NCI-H446 (cell line): ENCODE data around the gene ABCG1.

Experiments used
- DNase-seq, 2 experiments: peaks; one replicate each; lab custom pipeline; 2025; lab: John Stamatoyannopoulos, UW

The ABCG1 gene

GRCh38 chr21:42233067-42233961 lies 14.4 kb downstream of the ABCG1 start:
- DNase-seq, result no peak

- DNase-seq, result no peak
Observed at GRCh38 chr21:42234041-42234440, 15.1 kb downstream of the ABCG1 start.

- no peak for DNase-seq
Observed at GRCh38 chr21:42234464-42235241, 15.7 kb downstream of the ABCG1 start.

- DNase-seq, result no peak
Observed at GRCh38 chr21:42235593-42235992, 16.7 kb downstream of the ABCG1 start.

GRCh38 chr21:42236014-42236413 lies 17.1 kb downstream of the ABCG1 start:
- DNase-seq, result no peak

DNA sequence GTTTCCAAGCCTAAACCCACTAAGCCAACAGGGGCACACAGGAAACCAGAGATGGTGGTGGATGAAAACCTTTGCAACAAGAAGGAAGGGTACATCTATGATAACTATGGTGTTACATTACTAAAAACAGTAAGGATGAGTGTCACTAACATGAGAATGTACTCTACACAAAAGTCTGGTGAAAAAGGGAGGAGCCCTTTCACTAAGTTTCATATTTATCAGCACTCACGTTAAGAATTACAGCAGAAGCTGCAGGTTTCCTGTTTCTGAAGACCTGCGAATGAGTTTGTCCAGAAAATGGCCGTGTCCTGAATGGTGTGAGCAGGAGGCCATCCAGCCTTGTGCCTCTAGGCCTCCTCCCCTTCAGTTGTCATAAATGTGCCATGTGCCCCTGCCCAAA lies 17.8 kb downstream of the ABCG1 start:
- DNase-seq, result no peak

DNA sequence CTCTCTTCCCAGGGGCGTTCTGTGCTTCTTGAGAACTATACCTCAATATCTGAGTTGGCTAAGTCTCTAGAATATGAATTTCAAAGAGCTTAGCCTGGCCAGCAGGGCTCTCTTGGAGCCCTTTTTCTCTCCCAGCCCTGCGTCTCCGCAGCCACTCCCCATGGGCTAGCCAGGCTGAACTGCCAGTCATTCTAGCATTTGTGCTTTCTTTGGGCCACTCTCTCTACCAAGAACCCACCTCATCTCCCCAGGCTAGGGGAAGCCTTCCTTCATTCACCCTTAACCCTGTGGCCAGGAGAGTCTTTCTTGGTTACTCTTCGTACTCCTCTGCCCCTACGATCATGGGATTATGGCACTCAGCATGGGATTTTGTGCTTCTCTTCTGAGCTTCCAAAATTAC lies 18.2 kb downstream of the ABCG1 start:
- DNase-seq, result no peak

DNA sequence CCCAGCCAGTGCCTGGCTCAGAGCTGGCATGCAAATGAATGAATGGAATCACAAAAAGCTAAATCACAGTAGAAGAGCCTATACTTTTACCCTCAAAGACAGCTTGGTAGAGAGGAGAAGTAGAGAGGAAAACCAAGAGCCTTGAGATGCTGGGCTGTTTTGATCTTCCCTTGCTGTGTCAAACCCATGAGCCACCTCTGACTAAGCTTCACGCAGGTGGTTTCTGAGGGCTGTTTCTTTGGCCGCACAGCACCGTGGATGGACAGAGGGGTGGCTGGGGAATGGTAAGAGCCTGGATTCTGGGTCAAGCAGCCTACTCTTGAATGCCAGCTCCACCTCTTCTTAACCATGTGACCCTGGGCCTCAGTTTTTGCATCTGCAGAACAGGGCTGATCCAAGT lies 18.6 kb downstream of the ABCG1 start:
- DNase-seq, result no peak

DNA sequence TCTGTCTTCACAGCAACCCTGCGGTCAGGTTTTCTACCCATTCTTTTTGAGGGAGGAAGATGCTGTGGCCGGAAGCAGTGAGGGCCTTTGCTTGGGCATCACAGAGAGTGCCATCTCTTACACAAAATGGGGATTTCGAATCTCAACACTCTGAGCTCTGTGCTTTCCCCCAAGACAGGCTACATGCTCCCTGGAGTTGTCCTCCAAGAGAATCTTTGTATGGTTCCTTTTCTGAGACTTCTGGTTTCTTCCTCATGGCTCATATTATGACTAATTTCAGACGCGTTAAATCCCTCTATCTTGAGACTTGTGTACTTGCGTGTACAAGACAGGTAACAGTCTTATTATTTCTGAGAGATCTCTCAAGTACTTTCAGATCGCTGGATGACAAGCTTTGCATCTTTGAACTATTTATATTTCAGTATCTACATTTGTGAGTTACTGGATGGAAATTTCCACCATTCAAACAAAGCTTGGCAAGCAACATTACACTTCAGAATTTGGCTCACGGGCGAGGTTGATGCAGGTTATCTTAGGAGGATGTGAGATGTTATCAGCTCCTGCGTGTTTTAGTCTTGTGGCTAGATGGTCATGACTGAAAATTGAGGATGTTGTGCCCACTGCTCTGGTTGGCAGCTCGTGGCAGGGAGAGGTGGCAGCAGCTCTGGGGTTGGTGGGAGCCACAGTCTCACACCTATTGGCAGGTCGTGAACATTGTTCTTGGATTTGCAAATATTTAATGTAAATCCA lies 19.4 kb downstream of the ABCG1 start:
- DNase-seq, result no peak

DNA sequence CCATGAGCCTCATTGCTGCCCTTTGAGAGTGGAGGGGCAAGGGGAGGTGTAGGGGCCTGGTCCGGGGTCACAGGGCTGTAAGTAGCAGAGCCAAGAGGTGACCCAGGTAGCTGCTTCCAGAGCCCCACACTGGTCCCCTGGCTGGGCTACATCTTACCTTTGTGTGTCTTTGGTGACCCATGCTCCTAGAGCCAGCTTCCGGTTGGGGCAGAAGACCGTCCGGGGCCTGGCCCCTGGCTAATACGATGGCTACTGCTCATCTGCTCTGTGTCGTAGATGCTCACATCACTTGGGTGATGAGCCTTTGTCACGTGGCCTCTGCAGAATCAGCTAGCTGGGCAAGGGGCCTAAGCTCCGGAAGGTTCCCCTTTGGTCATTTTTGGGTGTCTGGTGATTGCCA lies 20.6 kb downstream of the ABCG1 start:
- DNase-seq, result no peak

GRCh38 chr21:42239973-42240372 lies 21.0 kb downstream of the ABCG1 start:
- no peak for DNase-seq

- DNase-seq, result no peak
Observed at GRCh38 chr21:42242611-42243010, 23.7 kb downstream of the ABCG1 start.

DNA sequence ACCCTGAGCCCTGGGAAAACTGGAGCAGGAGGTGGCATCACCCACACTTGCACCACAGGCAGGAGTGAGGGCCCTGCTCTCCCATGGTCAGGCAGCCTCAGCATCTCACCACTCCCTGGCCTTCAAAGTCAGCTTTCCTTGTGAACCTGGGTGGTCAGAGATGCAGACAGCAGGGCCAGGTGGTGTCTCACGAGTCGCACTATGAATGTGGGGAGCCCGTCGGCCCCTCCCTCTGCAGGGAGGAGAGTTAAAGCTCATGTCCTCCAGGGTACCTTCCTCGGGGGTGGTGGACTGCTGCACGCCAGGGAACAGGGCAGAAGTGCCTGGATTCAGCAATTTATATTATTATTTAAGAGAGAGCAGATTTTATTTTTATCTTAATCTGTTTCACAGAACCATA lies 24.1 kb downstream of the ABCG1 start:
- no peak for DNase-seq

GRCh38 chr21:42245331-42246193 lies 26.6 kb downstream of the ABCG1 start:
- no peak for DNase-seq

- no peak for DNase-seq
Observed at GRCh38 chr21:42247716-42248115, 28.8 kb downstream of the ABCG1 start.

DNA sequence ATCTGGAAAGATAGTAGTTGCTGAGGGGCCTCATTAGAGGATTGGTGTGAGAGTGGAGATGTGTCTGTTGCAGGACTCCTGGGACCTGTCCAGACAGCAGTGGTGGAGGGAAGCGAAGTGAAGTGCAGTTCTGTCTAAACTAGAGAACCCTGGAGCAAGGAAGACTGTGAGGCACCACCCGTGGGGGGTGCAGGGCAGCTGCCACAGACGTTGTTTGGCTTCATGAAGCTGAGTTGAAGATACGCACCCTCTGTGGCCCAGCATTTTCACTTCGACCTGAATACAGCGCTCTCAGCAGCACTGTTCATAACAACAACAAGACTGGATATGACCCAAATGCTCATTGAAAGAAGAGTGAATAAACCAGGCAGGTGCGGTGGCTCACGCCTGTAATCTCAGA lies 29.3 kb downstream of the ABCG1 start:
- DNase-seq, result no peak

DNA sequence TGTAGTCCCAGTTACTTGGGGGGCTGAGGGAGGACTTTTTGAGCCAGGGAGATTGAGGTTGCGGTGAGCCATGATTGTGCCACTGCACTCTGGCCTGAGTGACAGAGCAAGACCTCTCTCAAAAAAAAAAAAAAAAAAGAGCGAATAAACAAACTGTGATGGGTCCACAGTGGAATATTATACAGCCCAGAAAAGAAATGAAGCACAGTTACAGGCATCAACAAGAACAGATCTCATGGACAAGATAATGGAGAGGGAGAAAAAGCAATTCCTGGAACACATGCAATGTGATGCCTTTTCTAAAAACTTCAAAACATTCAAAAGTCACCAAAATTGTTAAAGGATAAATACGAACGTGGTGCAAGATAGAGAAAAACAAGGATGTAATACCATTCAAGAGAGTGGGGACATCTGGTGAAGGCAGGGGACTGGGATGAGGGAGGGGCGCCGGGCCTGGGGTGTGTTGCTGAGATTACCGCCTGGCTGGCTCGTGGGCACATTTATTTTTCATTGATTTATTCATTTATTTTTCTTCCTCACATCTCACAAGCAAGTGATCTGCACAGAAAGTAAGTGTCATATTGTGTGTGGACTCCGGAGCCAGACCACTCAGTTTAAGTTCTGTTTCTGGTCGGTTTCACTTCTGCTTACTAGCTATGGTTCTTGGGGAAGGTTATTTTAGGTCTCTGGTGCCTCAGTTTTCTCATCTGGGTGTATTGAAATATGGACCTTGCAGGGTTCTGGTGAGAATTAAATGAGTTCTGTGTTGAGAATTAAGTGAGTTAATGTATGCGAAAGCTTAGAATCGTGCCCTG lies 30.1 kb downstream of the ABCG1 start:
- no peak for DNase-seq

DNA sequence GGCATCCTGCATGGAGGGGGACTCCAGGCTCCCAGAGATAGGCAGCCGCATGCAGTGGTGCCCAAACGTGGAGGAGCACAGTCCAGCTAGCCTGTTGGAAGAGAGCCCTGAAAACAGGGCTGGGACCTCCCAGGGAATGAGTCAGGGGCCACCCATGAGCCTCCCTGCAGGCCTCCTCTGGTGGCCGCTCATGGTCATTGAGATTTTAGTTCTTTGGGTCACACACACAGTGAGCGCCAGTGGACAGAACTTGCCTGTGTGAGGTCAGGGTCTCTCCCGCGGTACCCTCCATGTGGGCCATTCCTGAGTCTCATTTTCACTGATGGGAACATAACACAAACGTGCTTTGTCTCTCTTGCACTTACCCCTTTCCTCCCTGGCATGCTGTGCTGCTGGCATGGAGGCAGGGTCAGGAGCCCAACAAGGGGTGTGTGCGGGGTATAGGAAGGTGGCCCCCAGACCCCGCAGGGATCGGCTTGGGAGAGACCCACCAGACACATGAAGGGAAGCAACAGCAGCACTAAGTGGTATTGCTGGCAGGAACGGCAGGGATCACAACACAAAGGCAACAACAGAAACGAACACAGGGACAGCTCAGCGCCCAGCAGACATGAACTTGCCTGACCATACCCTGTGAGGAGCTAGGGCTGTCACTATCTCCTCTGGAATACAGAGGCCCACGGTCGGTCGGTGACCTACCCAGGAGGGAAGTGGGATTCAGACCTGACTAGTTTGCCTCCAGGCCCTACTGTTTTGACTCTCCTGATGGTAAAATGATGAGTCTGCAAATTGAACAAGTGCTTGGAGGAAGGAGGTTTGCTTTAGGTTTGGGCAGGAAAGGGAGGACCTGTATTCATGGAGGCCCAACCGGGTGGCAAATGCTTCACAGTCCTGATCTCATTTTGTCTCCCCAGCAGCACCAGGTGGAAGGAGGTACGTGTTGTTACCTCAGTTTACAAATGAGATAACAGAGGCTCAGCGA lies 31.8 kb downstream of the ABCG1 start:
- DNase-seq, result no peak

DNA sequence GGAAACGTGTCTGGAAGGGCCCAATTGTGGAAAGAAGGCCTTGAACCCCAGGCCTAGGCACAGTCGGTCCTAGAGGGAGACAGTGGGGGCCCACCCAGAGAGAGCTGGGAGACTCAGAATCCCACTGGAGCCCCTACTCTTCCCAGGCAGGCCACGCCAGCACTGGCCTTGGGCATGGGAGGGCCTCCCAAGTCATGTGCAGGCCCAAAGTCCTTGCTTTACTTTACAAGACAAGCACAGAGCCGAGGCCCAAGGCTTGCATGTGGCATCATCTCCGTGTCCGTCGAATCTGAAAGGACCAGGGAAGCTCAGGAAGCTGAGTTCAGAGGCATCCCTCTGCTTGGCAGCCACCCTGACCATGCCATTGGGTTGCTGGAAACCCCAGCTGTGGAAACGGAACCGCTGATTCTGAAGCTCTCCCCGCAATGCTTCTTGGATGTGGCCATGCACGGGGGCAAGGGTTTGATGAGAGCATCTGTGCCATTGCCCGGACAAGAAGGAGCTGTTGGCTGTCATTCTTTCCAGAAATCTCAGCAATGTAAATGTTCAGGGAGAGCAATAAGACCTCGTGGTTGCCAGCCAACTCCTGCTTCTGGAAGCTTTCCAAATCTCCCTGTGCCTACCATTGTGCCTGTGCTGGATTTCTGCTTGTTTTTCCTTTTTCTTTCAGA lies 32.8 kb downstream of the ABCG1 start:
- DNase-seq, result no peak
